Karpas-422 (cell line): ENCODE measurements around the gene LYRM7. TPM values are rescaled to one million over a fixed set of nuclear protein-coding genes. Genes with fewer than 3 reads are reported as not detected.

Experiments used
- DNase-seq: peaks from one replicate; pipeline ENCODE4 v3.0.0-alpha.2; 2015
- H2AFZ ChIP-seq: fragments of 200-600 bp; sonication (generic); 2 replicates; pipeline ENCODE4 v1.6.1; 2014; ENCODE audit warnings: antibody characterized with exemption, low read length, mixed read lengths
- H3K27ac ChIP-seq: fragments of 200-600 bp; sonication (generic); 2 replicates; pipeline ENCODE4 v1.5.1; 2014; ENCODE audit warnings: mild to moderate bottlenecking, low read length, moderate library complexity
- H3K27me3 ChIP-seq: fragments of 200-600 bp; sonication (generic); 2 replicates; pipeline ENCODE4 v1.6.1; 2014; ENCODE audit warnings: low read length, mixed read lengths
- H3K36me3 ChIP-seq: fragments of 200-600 bp; sonication (generic); 2 replicates; pipeline ENCODE4 v1.6.1; 2014; ENCODE audit warnings: low read length, mixed read lengths; ENCODE audit not compliant: insufficient read depth
- H3K4me1 ChIP-seq: fragments of 200-600 bp; sonication (generic); 2 replicates; pipeline ENCODE4 v1.6.1; 2014; ENCODE audit warnings: mild to moderate bottlenecking, low read length, mixed read lengths
- H3K4me2 ChIP-seq: fragments of 200-600 bp; sonication (generic); 2 replicates; pipeline ENCODE4 v1.6.1; 2014; ENCODE audit warnings: low read length, low read depth, mild to moderate bottlenecking; ENCODE audit not compliant: poor library complexity, severe bottlenecking
- H3K4me3 ChIP-seq: fragments of 200-600 bp; sonication (generic); 2 replicates; pipeline ENCODE4 v1.5.1; 2014; ENCODE audit warnings: mild to moderate bottlenecking, antibody characterized with exemption, low read length, mixed read lengths
- H3K79me2 ChIP-seq: fragments of 200-600 bp; sonication (generic); 2 replicates; pipeline ENCODE4 v1.6.1; 2014; ENCODE audit warnings: mild to moderate bottlenecking, low read length, mixed read lengths
- H3K9ac ChIP-seq: fragments of 200-600 bp; sonication (generic); 2 replicates; pipeline ENCODE4 v1.6.0; 2014; ENCODE audit warnings: low read length
- H3K9me2 ChIP-seq: fragments of 200-600 bp; sonication (generic), shearing (Covaris generic); replicated peaks from 2 replicates; pipeline ENCODE4 v1.6.0; 2014; ENCODE audit warnings: mild to moderate bottlenecking, low read length, moderate library complexity; ENCODE audit not compliant: insufficient read depth
- H3K9me3 ChIP-seq: fragments of 300-700, 200-600 bp; sonication (generic); 2 replicates; pipeline ENCODE4 v1.6.1; 2014; ENCODE audit warnings: low read length, mixed read lengths
- H4K20me1 ChIP-seq: fragments of 200-600 bp; sonication (generic); 2 replicates; pipeline ENCODE4 v1.6.1; 2014; ENCODE audit warnings: mild to moderate bottlenecking, antibody characterized with exemption, low read length, low read depth; ENCODE audit not compliant: insufficient read depth
- total RNA-seq: library from RNA; depleted of rRNA; stranded (reverse); fragments of >200 nt; shearing (Covaris generic); gene quantifications from 2 replicates; pipeline ENCODE4 v1.2.3, GENCODE V29; 2014; ENCODE audit warnings: low replicate concordance

LYRM7 gene
- total RNA-seq, 1 experiment from 2014 or later, result 28.4 TPM

DNA sequence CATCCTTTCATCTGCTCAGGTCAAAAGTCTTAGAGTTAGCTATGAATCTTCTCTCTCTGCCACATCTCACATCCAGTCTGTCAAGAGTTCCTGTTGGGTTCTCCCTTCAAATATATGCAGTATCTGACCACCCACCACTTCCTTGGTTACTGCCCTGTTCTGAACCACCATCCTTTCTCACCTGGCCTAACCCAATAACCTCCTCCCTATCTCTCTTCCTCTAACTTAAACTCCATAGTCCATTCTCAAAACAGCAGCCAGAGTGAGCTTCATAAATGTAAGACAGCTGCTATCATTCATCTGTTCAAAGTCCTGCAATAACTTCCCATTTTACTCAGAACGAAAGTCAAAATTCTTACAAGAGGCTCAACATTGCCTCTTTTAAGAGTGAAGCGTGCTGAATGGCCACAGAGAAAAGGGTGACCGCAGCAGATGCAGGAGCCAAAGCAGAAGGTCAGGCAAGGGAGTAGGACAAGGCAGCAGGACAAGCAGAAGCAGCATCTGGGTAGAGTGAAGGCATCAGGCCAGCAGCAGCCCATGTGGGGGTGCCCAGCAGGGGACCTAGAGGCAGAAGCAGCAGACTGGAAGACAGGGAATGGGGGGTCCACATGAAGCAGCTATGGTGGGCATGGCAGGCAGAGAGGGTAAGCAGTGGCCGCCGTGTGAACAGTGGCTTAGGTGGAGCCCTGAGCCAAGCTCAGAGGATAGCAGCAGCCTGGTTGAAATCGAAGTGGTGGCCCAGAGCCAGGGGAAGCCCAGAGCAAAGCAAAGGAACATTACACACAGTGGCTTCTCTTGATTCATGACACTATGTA is 53.9 kb downstream of the LYRM7 start:
- Histone ChIP-seq H3K9ac (peak overlapping the region; percentile 15; the same call in 1 of the 2 replicates), H3K79me2 (peaks cover 71% of the 10 kb centered on the region), H3K36me3 (peaks cover 8% of the 10 kb centered on the region; the same call in 1 of the 2 replicates), H3K4me2 (peak overlapping the region; percentile 48), H3K4me1 (peaks cover 70% of the 10 kb centered on the region), H3K27ac (peak overlapping the region; percentile 71), H3K27me3 (no peaks in the 10 kb centered on the region), H3K9me3 (no peaks in the 10 kb centered on the region), H3K4me3 (no peak overlapping the region), H4K20me1 (no peaks in the 10 kb centered on the region), H3K9me2 (no peaks in the 10 kb centered on the region), H2AFZ (no peak overlapping the region)
- DNase-seq, result peak; percentile 60

DNA sequence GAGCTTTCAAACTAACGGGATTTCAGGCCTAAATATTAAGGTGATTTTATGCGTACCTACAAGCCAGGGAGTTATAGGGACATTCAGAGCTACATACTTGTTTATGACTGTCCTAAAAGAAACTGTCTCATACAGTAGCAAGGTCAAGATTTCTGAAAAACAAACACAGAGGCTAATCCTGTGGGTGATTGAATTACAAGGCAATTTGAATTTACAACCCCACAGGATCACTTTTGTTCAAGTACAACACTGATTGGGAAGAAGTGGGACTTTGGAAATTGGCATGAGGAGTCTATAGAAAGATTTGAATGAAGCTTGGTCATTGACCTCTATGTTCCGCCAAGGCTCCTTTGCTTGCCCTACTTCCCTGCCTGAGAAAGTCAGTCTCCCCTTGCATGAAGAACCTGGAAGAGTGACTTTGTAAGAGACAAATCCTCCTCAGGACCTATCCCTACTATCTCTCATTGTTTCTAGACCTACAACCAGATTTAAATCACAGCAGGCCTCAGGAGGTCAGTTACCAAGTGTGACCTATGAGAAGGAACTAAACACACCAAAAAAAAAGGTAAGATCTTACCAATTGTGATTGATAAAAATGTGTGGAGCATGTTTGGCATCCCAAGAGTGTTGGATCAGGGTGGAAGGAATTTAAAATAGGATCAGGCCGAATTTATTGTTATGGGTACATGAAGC is 54.7 kb downstream of the LYRM7 start:
- no peak overlapping the region for H3K4me3 ChIP-seq
- no peak overlapping the region; the same call in 1 of the 2 replicates for H3K27ac ChIP-seq
- H3K9me2 ChIP-seq, result no peaks in the 10 kb centered on the region
- H2AFZ ChIP-seq, result no peak overlapping the region
- H3K27me3 ChIP-seq, result no peaks in the 10 kb centered on the region
- H3K4me2 ChIP-seq, result no peak overlapping the region
- no peak for DNase-seq
- H4K20me1 ChIP-seq, result no peaks in the 10 kb centered on the region
- peaks cover 67% of the 10 kb centered on the region for H3K79me2 ChIP-seq
- H3K4me1 ChIP-seq, result peaks cover 77% of the 10 kb centered on the region
- H3K9ac ChIP-seq, result no peak overlapping the region
- no peaks in the 10 kb centered on the region for H3K9me3 ChIP-seq
- H3K36me3 ChIP-seq, result peaks cover 8% of the 10 kb centered on the region; the same call in 1 of the 2 replicates

DNA sequence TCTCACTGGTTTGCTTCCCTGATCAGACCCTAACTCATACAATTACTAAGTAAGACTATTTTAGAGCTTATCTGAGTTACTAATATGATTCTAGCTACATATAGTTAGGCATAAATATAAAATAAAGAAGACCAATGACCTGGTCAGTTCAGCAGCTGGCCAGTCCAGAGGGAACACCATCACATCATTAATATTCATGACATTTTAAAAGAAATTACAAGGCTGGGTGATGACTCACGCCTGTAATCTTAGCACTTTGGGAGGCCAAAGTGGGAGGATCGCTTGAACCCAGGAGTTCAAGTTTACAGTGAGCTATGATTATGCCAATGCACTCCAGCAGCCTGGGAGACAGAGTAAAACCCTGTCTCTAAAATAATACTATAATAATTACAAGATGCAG is 56.2 kb downstream of the LYRM7 start:
- Histone ChIP-seq H3K4me3 (no peak overlapping the region), H3K4me1 (peaks cover 69% of the 10 kb centered on the region), H3K27me3 (no peaks in the 10 kb centered on the region), H3K4me2 (no peak overlapping the region), H3K79me2 (peaks cover 66% of the 10 kb centered on the region), H3K36me3 (peaks cover 8% of the 10 kb centered on the region; the same call in 1 of the 2 replicates), H3K9me2 (no peaks in the 10 kb centered on the region), H2AFZ (no peak overlapping the region), H3K27ac (no peak overlapping the region), H4K20me1 (no peaks in the 10 kb centered on the region), H3K9ac (no peak overlapping the region), H3K9me3 (no peaks in the 10 kb centered on the region)
- DNase-seq, result no peak

DNA sequence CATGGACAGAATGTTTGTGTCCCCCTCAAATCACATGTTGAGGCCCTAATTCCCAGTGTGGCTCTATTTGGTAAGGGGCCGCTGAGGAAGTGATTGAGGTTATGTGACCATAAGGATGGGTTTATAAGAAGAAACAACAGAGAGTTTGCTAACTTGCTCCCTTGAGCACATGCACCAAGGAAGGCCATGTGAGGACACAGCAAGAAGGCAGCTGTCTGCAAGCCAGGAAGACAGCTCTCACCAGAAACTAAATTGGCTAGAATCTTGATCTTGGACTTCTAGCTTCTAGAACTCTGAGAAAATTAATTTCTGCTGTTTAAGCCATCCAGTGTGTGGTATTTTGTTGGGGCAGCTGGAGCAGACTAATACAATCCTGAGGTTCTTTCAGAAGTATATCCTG is 57.9 kb downstream of the LYRM7 start:
- Histone ChIP-seq H3K27ac (peak overlapping the region; percentile 46), H3K79me2 (peaks cover 56% of the 10 kb centered on the region), H3K27me3 (no peaks in the 10 kb centered on the region), H3K4me1 (peaks cover 52% of the 10 kb centered on the region), H3K36me3 (peaks cover 2% of the 10 kb centered on the region; the same call in 1 of the 2 replicates), H4K20me1 (no peaks in the 10 kb centered on the region), H3K4me2 (peak overlapping the region; percentile 25), H3K9me3 (no peaks in the 10 kb centered on the region), H2AFZ (no peak overlapping the region), H3K9me2 (no peaks in the 10 kb centered on the region), H3K9ac (no peak overlapping the region), H3K4me3 (no peak overlapping the region)
- no peak for DNase-seq

DNA sequence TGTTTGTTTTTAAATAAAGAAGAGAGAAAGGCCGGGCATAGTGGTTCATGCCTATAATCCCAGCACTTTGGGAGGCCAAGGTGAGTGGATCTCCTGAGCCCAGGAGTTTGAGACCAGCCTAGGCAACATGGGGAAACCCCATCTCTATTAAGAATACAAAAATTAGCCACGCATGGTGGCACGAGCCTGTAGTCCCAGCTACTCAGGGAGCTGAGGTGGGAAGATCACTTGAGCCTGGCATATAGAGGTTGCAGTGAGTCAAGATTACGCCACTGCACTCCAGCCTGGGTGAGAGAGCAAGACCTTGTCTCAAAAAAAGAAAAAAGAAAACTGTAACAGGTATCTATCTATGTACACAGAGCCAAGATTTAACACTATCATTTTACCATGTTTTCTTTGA is 58.9 kb downstream of the LYRM7 start:
- Histone ChIP-seq H3K9me3 (no peaks in the 10 kb centered on the region), H3K36me3 (no peaks in the 10 kb centered on the region), H3K27ac (peak overlapping the region; percentile 10; the same call in 1 of the 2 replicates), H3K79me2 (peaks cover 50% of the 10 kb centered on the region), H3K4me1 (peaks cover 42% of the 10 kb centered on the region), H3K9me2 (no peaks in the 10 kb centered on the region), H4K20me1 (no peaks in the 10 kb centered on the region), H2AFZ (no peak overlapping the region), H3K9ac (peak overlapping the region; percentile 44), H3K4me2 (peak overlapping the region; percentile 70), H3K27me3 (no peaks in the 10 kb centered on the region), H3K4me3 (peak overlapping the region; percentile 60)
- no peak for DNase-seq

- Histone ChIP-seq H3K9ac (peak overlapping the region; percentile 44), H3K4me1 (peaks cover 34% of the 10 kb centered on the region), H3K36me3 (no peaks in the 10 kb centered on the region), H4K20me1 (no peaks in the 10 kb centered on the region), H3K4me3 (peak overlapping the region; percentile 60), H3K79me2 (peaks cover 50% of the 10 kb centered on the region), H3K4me2 (peak overlapping the region; percentile 70), H2AFZ (peak overlapping the region; percentile 80), H3K27me3 (no peaks in the 10 kb centered on the region), H3K27ac (peak overlapping the region; percentile 51), H3K9me3 (no peaks in the 10 kb centered on the region), H3K9me2 (no peaks in the 10 kb centered on the region)
- DNase-seq, result peak; percentile 88
Observed at GRCh38 chr5:131230406-131230805, 59.7 kb downstream of the LYRM7 start.

- Histone ChIP-seq H3K9me3 (no peaks in the 10 kb centered on the region), H3K27ac (no peak overlapping the region), H3K9ac (no peak overlapping the region), H3K4me2 (no peak overlapping the region), H3K4me3 (no peak overlapping the region), H3K79me2 (peaks cover 27% of the 10 kb centered on the region), H4K20me1 (no peaks in the 10 kb centered on the region), H3K27me3 (no peaks in the 10 kb centered on the region), H3K9me2 (no peaks in the 10 kb centered on the region), H3K36me3 (peaks cover 2% of the 10 kb centered on the region; the same call in 1 of the 2 replicates), H2AFZ (no peak overlapping the region; the same call in 1 of the 2 replicates), H3K4me1 (peaks cover 17% of the 10 kb centered on the region)
- DNase-seq, result no peak
Observed at GRCh38 chr5:131239686-131240085, 68.9 kb downstream of the LYRM7 start.

- H3K4me2 ChIP-seq, result no peak overlapping the region
- no peak overlapping the region for H3K4me3 ChIP-seq
- H3K9me2 ChIP-seq, result no peaks in the 10 kb centered on the region
- H2AFZ ChIP-seq, result no peak overlapping the region
- H3K9ac ChIP-seq, result no peak overlapping the region
- H3K27ac ChIP-seq, result no peak overlapping the region
- no peak for DNase-seq
- H4K20me1 ChIP-seq, result no peaks in the 10 kb centered on the region
- H3K27me3 ChIP-seq, result no peaks in the 10 kb centered on the region
- H3K79me2 ChIP-seq, result 0 out of 2 replicates have a peak, but pooled peaks cover 10% of the 10 kb centered on the region
- H3K4me1 ChIP-seq, result peaks cover 12% of the 10 kb centered on the region
- H3K36me3 ChIP-seq, result no peaks in the 10 kb centered on the region; the same call in 1 of the 2 replicates
- H3K9me3 ChIP-seq, result no peaks in the 10 kb centered on the region
Observed at GRCh38 chr5:131242728-131243255, 72.0 kb downstream of the LYRM7 start.
